RWPE1 (cell line): ENCODE results near the gene C1QTNF5.

Source experiments
- CTCF ChIA-PET: fragments of 350-600 bp; sonication (Branson Sonifier 250); formaldehyde crosslinking; extraction: SDS; loops from one replicate; lab custom pipeline; 2021; lab: Yijun Ruan, JAX
- POLR2A ChIA-PET: fragments of 400-600 bp; formaldehyde crosslinking; extraction: SDS; loops from one replicate; lab custom pipeline; 2020; ENCODE audit warnings: antibody characterized with exemption; ENCODE audit not compliant: low non-redundant PET; lab: Yijun Ruan, JAX
- DNase-seq: peaks from one replicate; pipeline ENCODE4 v3.0.0; 2012; ENCODE audit warnings: low spot score
- H3K27ac ChIP-seq: fragments of 450-650 bp; 2 replicates; pipeline ENCODE4 v1.5.1; 2017
- TF ChIP-seq, protein P1 (sequence below): fragments of 450-650 bp; conservative IDR thresholded peaks from 2 replicates; pipeline ENCODE4 v1.5.1; 2017; ENCODE audit warnings: low read depth, mild to moderate bottlenecking

C1QTNF5 gene

DNA sequence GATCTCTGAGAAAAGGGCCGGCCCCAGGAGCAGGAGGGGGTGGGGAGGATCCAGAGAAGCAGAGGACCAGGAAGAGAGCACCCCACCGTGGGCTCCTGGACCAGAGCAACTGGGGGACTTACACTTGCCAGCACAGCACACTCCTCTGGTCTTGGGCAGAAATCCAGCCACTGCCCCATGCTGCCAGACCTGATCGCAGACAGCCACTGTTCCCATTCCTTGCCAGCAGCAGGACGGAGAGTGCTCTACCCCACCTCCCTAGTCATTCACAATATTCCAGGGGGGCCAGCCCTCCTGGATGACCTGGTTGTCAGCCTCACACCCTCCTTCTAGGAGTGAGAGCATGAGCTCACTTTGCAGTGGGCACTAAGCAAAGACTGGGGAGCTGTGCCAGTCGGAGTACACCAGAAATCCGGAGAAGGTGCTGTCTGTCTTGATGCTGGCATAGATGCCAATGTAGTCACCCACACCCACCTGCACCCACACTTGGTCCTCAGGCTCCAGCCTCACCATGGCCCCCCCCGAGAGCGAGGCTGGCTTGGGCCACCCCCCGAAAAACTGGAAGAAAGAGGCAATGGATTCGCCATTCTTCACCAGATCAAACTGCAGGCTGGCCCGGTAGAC, 1.6 kb downstream of the C1QTNF5 start:
- POLR2A ChIA-PET: interaction anchor here (0.6 kb wide), 1 partner anchor 33 kb away, joined by 3 read pairs; no protein-coding TSS in a partner anchor
- no peak for DNase-seq
- TF ChIP-seq, protein P1, sequence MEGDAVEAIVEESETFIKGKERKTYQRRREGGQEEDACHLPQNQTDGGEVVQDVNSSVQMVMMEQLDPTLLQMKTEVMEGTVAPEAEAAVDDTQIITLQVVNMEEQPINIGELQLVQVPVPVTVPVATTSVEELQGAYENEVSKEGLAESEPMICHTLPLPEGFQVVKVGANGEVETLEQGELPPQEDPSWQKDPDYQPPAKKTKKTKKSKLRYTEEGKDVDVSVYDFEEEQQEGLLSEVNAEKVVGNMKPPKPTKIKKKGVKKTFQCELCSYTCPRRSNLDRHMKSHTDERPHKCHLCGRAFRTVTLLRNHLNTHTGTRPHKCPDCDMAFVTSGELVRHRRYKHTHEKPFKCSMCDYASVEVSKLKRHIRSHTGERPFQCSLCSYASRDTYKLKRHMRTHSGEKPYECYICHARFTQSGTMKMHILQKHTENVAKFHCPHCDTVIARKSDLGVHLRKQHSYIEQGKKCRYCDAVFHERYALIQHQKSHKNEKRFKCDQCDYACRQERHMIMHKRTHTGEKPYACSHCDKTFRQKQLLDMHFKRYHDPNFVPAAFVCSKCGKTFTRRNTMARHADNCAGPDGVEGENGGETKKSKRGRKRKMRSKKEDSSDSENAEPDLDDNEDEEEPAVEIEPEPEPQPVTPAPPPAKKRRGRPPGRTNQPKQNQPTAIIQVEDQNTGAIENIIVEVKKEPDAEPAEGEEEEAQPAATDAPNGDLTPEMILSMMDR: no peak
- CTCF ChIA-PET: interaction anchor here (0.5 to 3.5 kb wide), 31 partner anchors 9 to 1253 kb away, joined by 3 to 17 read pairs (median 5); partner anchors contain the start of genes MCAM and USP2
- peak overlapping the region; percentile 82 for H3K27ac ChIP-seq

- ChIA-PET CTCF (interaction anchor here (0.6 to 3.5 kb wide), 25 partner anchors 9 to 1253 kb away, joined by 3 to 17 read pairs (median 4); partner anchors contain the start of genes CBL, MCAM and THY1), POLR2A (interaction anchor here (0.6 to 0.7 kb wide), 2 partner anchors 35 to 71 kb away, joined by 3 to 4 read pairs; no protein-coding TSS in a partner anchor)
- peak overlapping the region; percentile 82 for H3K27ac ChIP-seq
- TF ChIP-seq, protein P1: peak; percentile 85
- DNase-seq: peak; percentile 73
Observed at GRCh38 chr11:119338318-119338890, 2.3 kb downstream of the C1QTNF5 start.

DNA sequence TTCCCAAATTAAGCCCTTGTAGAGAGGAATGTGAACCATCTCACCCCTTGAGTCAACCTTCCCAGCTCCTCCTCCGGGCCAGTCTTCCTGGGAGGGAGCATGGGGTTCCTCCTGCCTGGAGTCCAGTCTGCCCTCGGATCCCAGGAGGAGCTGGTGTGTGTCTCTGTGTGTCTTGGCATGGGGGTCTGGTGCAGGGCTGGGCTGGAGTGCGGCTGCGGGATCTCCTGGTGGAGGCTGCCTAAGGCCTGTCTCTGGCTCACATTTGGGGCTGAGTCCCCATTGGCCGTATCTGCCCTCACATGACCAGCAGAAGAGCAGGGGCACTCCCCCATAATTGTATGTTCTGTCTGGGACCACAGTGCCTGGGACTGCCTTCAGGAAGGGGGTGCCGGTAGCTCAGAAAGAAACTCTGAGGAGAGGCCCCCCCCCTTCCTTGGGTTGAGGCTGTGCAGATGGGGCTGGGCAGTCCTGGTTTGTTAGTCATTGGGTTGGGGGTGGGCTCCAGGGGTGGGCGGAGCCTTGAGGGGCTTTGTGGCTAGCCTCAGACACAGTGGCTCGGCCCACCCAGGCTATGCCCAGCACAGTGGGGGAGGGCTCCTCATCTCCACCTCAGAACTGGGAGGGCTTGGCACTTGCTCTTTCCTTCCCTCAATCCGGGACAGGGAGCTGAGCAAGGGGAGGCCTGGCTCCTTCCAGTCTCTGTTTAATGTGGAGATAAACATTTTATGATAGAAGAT, 2.9 kb downstream of the C1QTNF5 start:
- DNase-seq: no peak
- POLR2A ChIA-PET: interaction anchor here (0.6 to 0.7 kb wide), 6 partner anchors 36 to 254 kb away, joined by 3 to 10 read pairs (median 3); no protein-coding TSS in a partner anchor
- CTCF ChIA-PET: interaction anchor here (0.6 to 3.5 kb wide), 24 partner anchors 10 to 770 kb away, joined by 3 to 17 read pairs (median 4); partner anchors contain the start of genes CBL, MCAM and THY1
- TF ChIP-seq, protein P1: no peak
- H3K27ac ChIP-seq: peak overlapping the region; percentile 82

- H3K27ac ChIP-seq: peak overlapping the region; percentile 82
- POLR2A ChIA-PET: no interaction called here
- DNase-seq: no peak
- CTCF ChIA-PET: interaction anchor here (0.7 to 2.8 kb wide), 5 partner anchors 13 to 138 kb away, joined by 3 to 17 read pairs (median 6); no protein-coding TSS in a partner anchor
- TF ChIP-seq, protein P1: no peak
Observed at GRCh38 chr11:119336744-119337469, 3.8 kb downstream of the C1QTNF5 start.

DNA sequence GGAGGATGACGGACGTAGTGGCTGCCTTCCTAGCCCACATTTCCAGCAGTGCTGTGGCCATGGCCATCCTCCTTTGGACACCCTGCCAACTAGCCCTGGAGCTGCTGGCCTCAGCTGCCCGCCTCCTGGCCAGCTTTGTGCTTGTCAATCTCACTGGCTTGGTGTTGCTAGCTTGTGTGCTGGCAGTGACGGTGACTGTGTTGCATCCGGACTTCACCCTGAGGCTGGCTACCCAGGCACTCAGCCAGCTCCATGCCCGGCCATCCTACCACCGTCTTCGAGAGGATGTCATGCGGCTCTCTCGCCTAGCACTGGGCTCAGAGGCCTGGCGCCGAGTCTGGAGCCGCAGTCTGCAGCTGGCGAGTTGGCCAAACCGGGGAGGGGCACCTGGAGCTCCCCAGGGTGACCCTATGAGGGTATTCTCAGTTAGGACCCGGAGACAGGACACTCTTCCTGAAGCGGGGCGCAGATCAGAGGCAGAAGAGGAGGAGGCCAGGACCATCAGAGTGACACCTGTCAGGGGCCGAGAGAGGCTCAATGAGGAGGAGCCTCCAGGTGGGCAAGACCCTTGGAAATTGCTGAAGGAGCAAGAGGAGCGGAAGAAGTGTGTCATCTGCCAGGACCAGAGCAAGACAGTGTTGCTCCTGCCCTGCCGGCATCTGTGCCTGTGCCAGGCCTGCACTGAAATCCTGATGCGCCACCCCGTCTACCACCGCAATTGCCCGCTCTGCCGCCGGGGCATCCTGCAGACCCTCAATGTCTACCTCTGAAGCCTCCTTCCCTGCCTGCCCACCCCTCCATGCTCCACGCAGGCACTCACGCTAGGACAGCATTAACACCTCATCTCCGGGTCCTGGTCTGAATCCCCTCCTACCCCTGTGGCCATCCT, 4.8 kb downstream of the C1QTNF5 start:
- TF ChIP-seq, protein P1: no peak
- CTCF ChIA-PET: interaction anchor here (0.5 kb wide), 1 partner anchor 875 kb away, joined by 3 read pairs; no protein-coding TSS in a partner anchor
- peak overlapping the region; percentile 82 for H3K27ac ChIP-seq
- POLR2A ChIA-PET: no interaction called here
- no peak for DNase-seq
